Measurements from ENCODE around the gene CROCC. TPM values are rescaled to one million over a fixed set of nuclear protein-coding genes. Genes with fewer than 3 reads are reported as not detected.

CROCC gene
- total and polyA plus RNA-seq, 7 experiments from 2014 or later, result 1.4 to 84.8 (median 61.9) TPM

GRCh38 chr1:16992675-16993074, 70.9 kb downstream of the CROCC start:
- Mint-ChIP-seq H3K36me3 (peaks cover 0 to 37% (median 4%) of the 10 kb centered on the region in 5 donors), H3K27me3 (no peaks in the 10 kb centered on the region), H3K4me3 (no peak overlapping the region), H3K9me3 (no peaks in the 10 kb centered on the region), H3K4me1 (no peaks in the 10 kb centered on the region), H3K27ac (no peak overlapping the region)
- Histone ChIP-seq H3K4me3 (ENCODE audit: low read length) (no peak overlapping the region), H3K4me1 (ENCODE audit: control insufficient read depth in 2 of 2, insufficient read depth in 2 of 2, low read length in 2 of 2) (no peaks in the 10 kb centered on the region), H3K36me3 (ENCODE audit: control insufficient read depth in 2 of 3, insufficient read depth in 3 of 3, low read length in 3 of 3) (peaks cover 0 to 60% (median 0%) of the 10 kb centered on the region in 3 experiments), H3K27me3 (ENCODE audit: control insufficient read depth in 2 of 2, insufficient read depth in 2 of 2, low read length in 2 of 2) (no peaks in the 10 kb centered on the region), H3K9me3 (ENCODE audit: control insufficient read depth in 2 of 3, low read length in 3 of 3) (no peaks in the 10 kb centered on the region), H3K27ac (ENCODE audit: low read depth, low read length) (no peak overlapping the region)
- ChIA-PET POLR2A (no interaction called here), CTCF (no interaction called here)
- intact Hi-C loops (cut with micrococcal nuclease), result no loop called here
- ATAC-seq (no peak), DNase-seq (no peak)

GRCh38 chr1:16993521-16994038, 71.8 kb downstream of the CROCC start:
- H3K27me3 Mint-ChIP-seq, result no peaks in the 10 kb centered on the region
- no peak overlapping the region for H3K4me3 Mint-ChIP-seq
- Histone ChIP-seq H3K27me3 (ENCODE audit: control insufficient read depth in 2 of 2, insufficient read depth in 2 of 2, low read length in 2 of 2) (no peaks in the 10 kb centered on the region), H3K27ac (ENCODE audit: low read depth, low read length) (no peak overlapping the region), H3K36me3 (ENCODE audit: control insufficient read depth in 2 of 3, insufficient read depth in 3 of 3, low read length in 3 of 3) (peaks cover 0 to 62% (median 0%) of the 10 kb centered on the region in 3 experiments), H3K4me1 (ENCODE audit: control insufficient read depth in 2 of 2, insufficient read depth in 2 of 2, low read length in 2 of 2) (no peaks in the 10 kb centered on the region), H3K9me3 (ENCODE audit: control insufficient read depth in 2 of 3, low read length in 3 of 3) (no peaks in the 10 kb centered on the region), H3K4me3 (ENCODE audit: low read length) (no peak overlapping the region)
- no peak for DNase-seq
- no peaks in the 10 kb centered on the region for H3K4me1 Mint-ChIP-seq
- ChIA-PET POLR2A (no interaction called here), CTCF (no interaction called here)
- intact Hi-C loops (cut with micrococcal nuclease), result no loop called here
- H3K27ac Mint-ChIP-seq, result no peak overlapping the region
- no peak for ATAC-seq
- no peaks in the 10 kb centered on the region for H3K9me3 Mint-ChIP-seq
- H3K36me3 Mint-ChIP-seq, result peaks cover 0 to 37% (median 8%) of the 10 kb centered on the region in 5 donors

- Mint-ChIP-seq H3K36me3 (peaks cover 3 to 36% (median 5%) of the 10 kb centered on the region in 5 donors), H3K4me1 (peaks cover 0 to 1% (median 0%) of the 10 kb centered on the region in 7 donors), H3K27me3 (no peaks in the 10 kb centered on the region), H3K4me3 (no peak overlapping the region), H3K9me3 (no peaks in the 10 kb centered on the region), H3K27ac (no peak overlapping the region)
- no peak overlapping the region for H3K4me3 ChIP-seq (ENCODE audit: low read length)
- H3K36me3 ChIP-seq (ENCODE audit: control insufficient read depth in 2 of 3, insufficient read depth in 3 of 3, low read length in 3 of 3), result peaks cover 0 to 63% (median 0%) of the 10 kb centered on the region in 3 experiments
- no peaks in the 10 kb centered on the region for H3K4me1 ChIP-seq (ENCODE audit: control insufficient read depth in 2 of 2, insufficient read depth in 2 of 2, low read length in 2 of 2)
- DNase-seq, result no peak
- H3K27me3 ChIP-seq (ENCODE audit: control insufficient read depth in 2 of 2, insufficient read depth in 2 of 2, low read length in 2 of 2), result no peaks in the 10 kb centered on the region
- intact Hi-C loops (cut with micrococcal nuclease), result no loop called here
- ChIA-PET POLR2A (no interaction called here), CTCF (interaction anchor here (0.6 kb wide), 1 partner anchor 714 kb away, joined by 4 read pairs; no protein-coding TSS in a partner anchor)
- ATAC-seq, result no peak
- H3K9me3 ChIP-seq (ENCODE audit: control insufficient read depth in 2 of 3, low read length in 3 of 3), result no peaks in the 10 kb centered on the region
- H3K27ac ChIP-seq (ENCODE audit: low read depth, low read length), result no peak overlapping the region
Measured at GRCh38 chr1:16996845-16997244, 75.1 kb downstream of the CROCC start.

- Mint-ChIP-seq H3K4me3 (no peak overlapping the region), H3K36me3 (peaks cover 3 to 48% (median 5%) of the 10 kb centered on the region in 5 donors), H3K27me3 (no peaks in the 10 kb centered on the region), H3K27ac (no peak overlapping the region), H3K4me1 (peaks cover 0 to 1% (median 0%) of the 10 kb centered on the region in 7 donors), H3K9me3 (no peaks in the 10 kb centered on the region)
- ChIA-PET CTCF (no interaction called here), POLR2A (interaction anchor here (1.3 kb wide), 1 partner anchor 10 kb away, joined by 3 read pairs; no protein-coding TSS in a partner anchor)
- ATAC-seq (no peak), DNase-seq (no peak)
- Histone ChIP-seq H3K9me3 (ENCODE audit: control insufficient read depth in 2 of 3, low read length in 3 of 3) (no peaks in the 10 kb centered on the region), H3K27me3 (ENCODE audit: control insufficient read depth in 2 of 2, insufficient read depth in 2 of 2, low read length in 2 of 2) (no peaks in the 10 kb centered on the region), H3K36me3 (ENCODE audit: control insufficient read depth in 2 of 3, insufficient read depth in 3 of 3, low read length in 3 of 3) (peaks cover 0 to 68% (median 0%) of the 10 kb centered on the region in 3 experiments), H3K27ac (ENCODE audit: low read depth, low read length) (no peak overlapping the region), H3K4me3 (ENCODE audit: low read length) (no peak overlapping the region), H3K4me1 (ENCODE audit: control insufficient read depth in 2 of 2, insufficient read depth in 2 of 2, low read length in 2 of 2) (no peaks in the 10 kb centered on the region)
- intact Hi-C loops (cut with micrococcal nuclease), result no loop called here
Measured at GRCh38 chr1:16998589-16998988, 76.9 kb downstream of the CROCC start.

GRCh38 chr1:16999863-17000262, 78.1 kb downstream of the CROCC start:
- H3K4me3 Mint-ChIP-seq, result no peak overlapping the region
- no peaks in the 10 kb centered on the region for H3K9me3 Mint-ChIP-seq
- Histone ChIP-seq H3K9me3 (ENCODE audit: control insufficient read depth in 2 of 3, low read length in 3 of 3) (no peaks in the 10 kb centered on the region), H3K4me1 (ENCODE audit: control insufficient read depth in 2 of 2, insufficient read depth in 2 of 2, low read length in 2 of 2) (no peaks in the 10 kb centered on the region), H3K27ac (ENCODE audit: low read depth, low read length) (no peak overlapping the region), H3K27me3 (ENCODE audit: control insufficient read depth in 2 of 2, insufficient read depth in 2 of 2, low read length in 2 of 2) (no peaks in the 10 kb centered on the region), H3K36me3 (ENCODE audit: control insufficient read depth in 2 of 3, insufficient read depth in 3 of 3, low read length in 3 of 3) (peaks cover 0 to 75% (median 3%) of the 10 kb centered on the region in 3 experiments), H3K4me3 (ENCODE audit: low read length) (no peak overlapping the region)
- ATAC-seq (no peak), DNase-seq (no peak)
- no peaks in the 10 kb centered on the region for H3K27me3 Mint-ChIP-seq
- H3K27ac Mint-ChIP-seq, result peak overlapping the region in 1 of 9 donors; percentile 43
- peaks cover 5 to 56% (median 9%) of the 10 kb centered on the region in 5 donors for H3K36me3 Mint-ChIP-seq
- CTCF ChIA-PET, result no interaction called here
- POLR2A ChIA-PET, result interaction anchor here (1.3 kb wide), 1 partner anchor 8 kb away, joined by 3 read pairs; no protein-coding TSS in a partner anchor
- intact Hi-C loops (cut with micrococcal nuclease), result no loop called here
- peaks cover 0 to 1% (median 0%) of the 10 kb centered on the region in 7 donors for H3K4me1 Mint-ChIP-seq

- CTCF ChIA-PET, result no interaction called here
- intact Hi-C loops (cut with micrococcal nuclease), result no loop called here
- no peaks in the 10 kb centered on the region for H3K9me3 Mint-ChIP-seq
- no peak overlapping the region for H3K27ac ChIP-seq (ENCODE audit: low read depth, low read length)
- no peaks in the 10 kb centered on the region for H3K27me3 ChIP-seq (ENCODE audit: control insufficient read depth in 2 of 2, insufficient read depth in 2 of 2, low read length in 2 of 2)
- POLR2A ChIA-PET, result interaction anchor here (0.7 to 0.8 kb wide), 2 partner anchors 63 to 68 kb away, joined by 3 to 11 read pairs; no protein-coding TSS in a partner anchor
- H3K4me3 ChIP-seq (ENCODE audit: low read length), result no peak overlapping the region
- no peak for DNase-seq
- peaks cover 0 to 1% (median 0%) of the 10 kb centered on the region in 7 donors for H3K4me1 Mint-ChIP-seq
- no peaks in the 10 kb centered on the region for H3K9me3 ChIP-seq (ENCODE audit: control insufficient read depth in 2 of 3, low read length in 3 of 3)
- H3K27me3 Mint-ChIP-seq, result no peaks in the 10 kb centered on the region
- no peaks in the 10 kb centered on the region for H3K4me1 ChIP-seq (ENCODE audit: control insufficient read depth in 2 of 2, insufficient read depth in 2 of 2, low read length in 2 of 2)
- no peak overlapping the region for H3K27ac Mint-ChIP-seq
- ATAC-seq, result no peak
- no peak overlapping the region for H3K4me3 Mint-ChIP-seq
- peaks cover 4 to 42% (median 9%) of the 10 kb centered on the region in 5 donors for H3K36me3 Mint-ChIP-seq
- peaks cover 0 to 74% (median 3%) of the 10 kb centered on the region in 3 experiments for H3K36me3 ChIP-seq (ENCODE audit: control insufficient read depth in 2 of 3, insufficient read depth in 3 of 3, low read length in 3 of 3)
Measured at GRCh38 chr1:17001760-17002523, 80.2 kb downstream of the CROCC start.
